Liver (tissue), 9 donors: Measurements from ENCODE around the gene PTPN23. TPM values are rescaled to one million over a fixed set of nuclear protein-coding genes. Genes with fewer than 3 reads are reported as not detected.
A peak's percentile ranks its signal among the peaks of the same experiment; 100 is the strongest.

ENCODE experiments used
- DNase-seq: peaks from one replicate; pipeline ENCODE4 v3.0.0-alpha.2; 2017; ENCODE audit warnings: low spot score
- H3K27ac ChIP-seq, 2 donors: one replicate each; pipeline ENCODE4 v1.7.0; 2013; ENCODE audit warnings: inconsistent platforms in 2 of 2, low read length in 2 of 2, control low read depth in 1 of 2, low read depth in 1 of 2, mild to moderate bottlenecking in 1 of 2
- H3K27me3 ChIP-seq, 4 donors: one replicate each; pipeline versions ENCODE4 v1.6.1 to v1.7.0; 2013; ENCODE audit warnings: low read length in 3 of 4, inconsistent platforms in 1 of 4, mild to moderate bottlenecking in 1 of 4, moderate library complexity in 1 of 4; ENCODE audit not compliant: control insufficient read depth in 4 of 4, insufficient read depth in 4 of 4
- H3K36me3 ChIP-seq, 4 donors: one replicate each; pipeline versions ENCODE4 v1.6.1 to v1.7.0; 2013; ENCODE audit warnings: low read length in 3 of 4, mild to moderate bottlenecking in 3 of 4, low read depth in 1 of 4, moderate library complexity in 1 of 4; ENCODE audit not compliant: control insufficient read depth in 4 of 4, insufficient read depth in 3 of 4
- H3K4me1 ChIP-seq, 4 donors: one replicate each; pipeline versions ENCODE4 v1.6.1 to v1.7.0; 2013; ENCODE audit warnings: low read length in 3 of 4, mild to moderate bottlenecking in 3 of 4, moderate library complexity in 1 of 4; ENCODE audit not compliant: control insufficient read depth in 4 of 4, insufficient read depth in 4 of 4
- H3K4me3 ChIP-seq, 3 donors: one replicate each; pipeline versions ENCODE4 v1.6.1 to v1.7.0; 2013; ENCODE audit warnings: low read length in 3 of 3, control low read depth in 1 of 3, low read depth in 1 of 3, mild to moderate bottlenecking in 1 of 3
- H3K9ac ChIP-seq, 2 donors: one replicate each; pipeline ENCODE4 v1.7.0; 2013; ENCODE audit warnings: low read length in 2 of 2, mild to moderate bottlenecking in 2 of 2, moderate library complexity in 2 of 2, control low read depth in 1 of 2, low read depth in 1 of 2
- H3K9me3 ChIP-seq, 4 donors: one replicate each; pipeline versions ENCODE4 v1.6.1 to v1.7.0; 2013; ENCODE audit warnings: low read length in 3 of 4; ENCODE audit not compliant: control insufficient read depth in 4 of 4
- ATF3 ChIP-seq: IDR thresholded peaks from 2 replicates; pipeline ENCODE4 v1.6.1; 2016; ENCODE audit warnings: antibody characterized with exemption
- CTCF ChIP-seq: fragments of 150-350 bp; IDR thresholded peaks from 2 replicates; pipeline ENCODE4 v1.5.1; 2017; ENCODE audit warnings: improper control_type of control experiment, low read depth, low read length; ENCODE audit not compliant: missing input control
- FOXA1 ChIP-seq: IDR thresholded peaks from 2 replicates; pipeline ENCODE4 v1.6.1; 2016; ENCODE audit warnings: antibody characterized with exemption
- FOXA2 ChIP-seq: IDR thresholded peaks from 2 replicates; pipeline ENCODE4 v1.6.1; 2016; ENCODE audit warnings: antibody characterized with exemption
- NR2F2 ChIP-seq: IDR thresholded peaks from 2 replicates; pipeline ENCODE4 v1.6.1; 2016; ENCODE audit warnings: antibody characterized with exemption
- RXRA ChIP-seq, 2 donors: IDR thresholded peaks; 2 replicates each; pipeline ENCODE4 v1.6.1; 2017 to 2018; ENCODE audit warnings: antibody characterized with exemption in 2 of 2, mild to moderate bottlenecking in 1 of 2
- SP1 ChIP-seq: IDR thresholded peaks from 2 replicates; pipeline ENCODE4 v1.6.1; 2018; ENCODE audit warnings: antibody characterized with exemption, mild to moderate bottlenecking
- TAF1 ChIP-seq: conservative IDR thresholded peaks from 2 replicates; pipeline ENCODE4 v1.6.1; 2016; ENCODE audit warnings: antibody characterized with exemption, mild to moderate bottlenecking
- YY1 ChIP-seq: IDR thresholded peaks from 2 replicates; pipeline ENCODE4 v1.6.1; 2016; ENCODE audit warnings: antibody characterized with exemption, mild to moderate bottlenecking
- WGBS: extraction: QIAGEN DNeasy Blood & Tissue Kit; methylation state at CpG from one replicate; pipeline ENCODE4 v1.1.7; 2013; 5-methylcytosine and 5-hydroxymethylcytosine counted together
- polyA plus RNA-seq, 2 donors: library from polyadenylated mRNA; stranded (reverse) in 1 of 2; unstranded in 1 of 2; fragments of 200-250 nt in 1 of 2; fragments of >200 nt in 1 of 2; fragmentation: Nextera tagmentation in 1 of 2; extraction: Ambion mirVana in 1 of 2; gene quantifications; one replicate each; pipeline versions ENCODE4 v1.2.1 to v1.2.3, GENCODE V29; 2013 to 2015
- total RNA-seq, 2 donors: library from RNA; depleted of rRNA; stranded (reverse); fragments of >200 nt; gene quantifications; one replicate each; pipeline ENCODE4 v1.2.3, GENCODE V29; 2014
- TF ChIP-seq, protein P1 (sequence below): IDR thresholded peaks from 2 replicates; pipeline ENCODE4 v1.6.1; 2016; ENCODE audit warnings: antibody characterized with exemption
- TF ChIP-seq, protein P2 (sequence below): IDR thresholded peaks from 2 replicates; pipeline ENCODE4 v1.6.1; 2016; ENCODE audit warnings: antibody characterized with exemption
- donor health status: healthy.
- donor health status: healthy.
- donor health status: healthy.
- donor health status: healthy.
- donor health status: healthy.

The PTPN23 gene
- total and polyA plus RNA-seq, 4 donors: 3.8 to 84.4 (median 11.5) TPM

GRCh38 chr3:47414161-47414564 is 33.3 kb downstream of the PTPN23 start:
- peaks cover 23 to 73% (median 36%) of the 10 kb centered on the region in 4 donors for H3K36me3 ChIP-seq
- 44% methylated on average over 3 of the region's 3 CpGs for WGBS
- no peaks in the 10 kb centered on the region for H3K9me3 ChIP-seq
- H3K4me1 ChIP-seq: no peaks in the 10 kb centered on the region
- H3K4me3 ChIP-seq: no peak overlapping the region
- no peaks in the 10 kb centered on the region for H3K27me3 ChIP-seq
- peak overlapping the region; percentile 9 to 55 for H3K27ac ChIP-seq
- no peak overlapping the region for H3K9ac ChIP-seq
- no peak for DNase-seq
- peak in 1 of 2 donors; percentile 21 for TF ChIP-seq RXRA (IDR thresholded peaks at IDR 0.05)
- no peak for TF ChIP-seq TAF1
- peak; percentile 12 for TF ChIP-seq FOXA2

GRCh38 chr3:47414666-47415587 is 34.1 kb downstream of the PTPN23 start:
- Histone ChIP-seq H3K9me3 (no peaks in the 10 kb centered on the region), H3K4me1 (peaks cover 0 to 3% (median 1%) of the 10 kb centered on the region in 4 donors), H3K36me3 (peaks cover 23 to 73% (median 33%) of the 10 kb centered on the region in 4 donors), H3K4me3 (no peak overlapping the region), H3K27me3 (no peaks in the 10 kb centered on the region), H3K27ac (peak overlapping the region; percentile 9 to 55), H3K9ac (no peak overlapping the region)
- 88% methylated on average over 16 of the region's 16 CpGs for WGBS
- TF ChIP-seq, protein P1, sequence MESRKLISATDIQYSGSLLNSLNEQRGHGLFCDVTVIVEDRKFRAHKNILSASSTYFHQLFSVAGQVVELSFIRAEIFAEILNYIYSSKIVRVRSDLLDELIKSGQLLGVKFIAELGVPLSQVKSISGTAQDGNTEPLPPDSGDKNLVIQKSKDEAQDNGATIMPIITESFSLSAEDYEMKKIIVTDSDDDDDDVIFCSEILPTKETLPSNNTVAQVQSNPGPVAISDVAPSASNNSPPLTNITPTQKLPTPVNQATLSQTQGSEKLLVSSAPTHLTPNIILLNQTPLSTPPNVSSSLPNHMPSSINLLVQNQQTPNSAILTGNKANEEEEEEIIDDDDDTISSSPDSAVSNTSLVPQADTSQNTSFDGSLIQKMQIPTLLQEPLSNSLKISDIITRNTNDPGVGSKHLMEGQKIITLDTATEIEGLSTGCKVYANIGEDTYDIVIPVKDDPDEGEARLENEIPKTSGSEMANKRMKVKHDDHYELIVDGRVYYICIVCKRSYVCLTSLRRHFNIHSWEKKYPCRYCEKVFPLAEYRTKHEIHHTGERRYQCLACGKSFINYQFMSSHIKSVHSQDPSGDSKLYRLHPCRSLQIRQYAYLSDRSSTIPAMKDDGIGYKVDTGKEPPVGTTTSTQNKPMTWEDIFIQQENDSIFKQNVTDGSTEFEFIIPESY: no peak
- TF ChIP-seq SP1 (no peak), ATF3 (no peak), YY1 (no peak), NR2F2 (no peak), RXRA (IDR thresholded peaks at IDR 0.05) (no peak)
- TF ChIP-seq, protein P2, sequence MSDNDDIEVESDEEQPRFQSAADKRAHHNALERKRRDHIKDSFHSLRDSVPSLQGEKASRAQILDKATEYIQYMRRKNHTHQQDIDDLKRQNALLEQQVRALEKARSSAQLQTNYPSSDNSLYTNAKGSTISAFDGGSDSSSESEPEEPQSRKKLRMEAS: no peak
- no peak for DNase-seq

DNA sequence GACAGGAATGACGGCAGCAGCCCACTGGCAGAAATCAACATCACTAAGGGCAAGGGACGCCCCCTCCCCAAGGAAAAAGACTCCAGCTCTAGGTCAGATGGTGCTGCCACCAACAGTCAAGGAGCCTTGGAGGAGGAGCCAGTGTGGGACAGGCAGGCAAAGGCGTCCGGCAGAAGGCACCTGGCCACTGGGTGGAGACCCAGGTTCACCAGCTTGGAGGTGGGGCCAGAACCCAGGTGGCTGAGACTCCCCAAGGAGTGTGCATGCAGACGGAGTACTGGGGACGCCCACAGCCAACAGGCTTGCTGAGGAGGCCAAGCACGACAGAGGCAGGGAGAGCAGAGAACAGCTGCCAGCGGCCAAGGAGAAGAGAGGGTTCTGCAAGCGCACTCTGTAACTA is 35.2 kb downstream of the PTPN23 start:
- peaks cover under 1 to 5% (median 3%) of the 10 kb centered on the region in 4 donors for H3K4me1 ChIP-seq
- no peak for DNase-seq
- H3K27me3 ChIP-seq: no peaks in the 10 kb centered on the region
- no peaks in the 10 kb centered on the region for H3K9me3 ChIP-seq
- no peak overlapping the region for H3K9ac ChIP-seq
- TF ChIP-seq CTCF: no peak
- TF ChIP-seq FOXA2: no peak
- no peak for TF ChIP-seq RXRA (IDR thresholded peaks at IDR 0.05)
- TF ChIP-seq FOXA1: no peak
- 89% methylated on average over 9 of the region's 9 CpGs for WGBS
- no peak overlapping the region for H3K4me3 ChIP-seq
- no peak overlapping the region for H3K27ac ChIP-seq
- peaks cover 20 to 74% (median 33%) of the 10 kb centered on the region in 4 donors for H3K36me3 ChIP-seq
